GM12873 (cell line): Measurements from ENCODE around the gene YY1.

Source experiments
- CTCF ChIP-seq: IDR thresholded peaks from 2 replicates; pipeline ENCODE4 v1.5.1; 2012; ENCODE audit warnings: low read depth, mild to moderate bottlenecking, moderate library complexity, low read length, control low read depth; ENCODE audit not compliant: insufficient read depth; ENCODE audit errors: missing control alignments

Gene YY1

DNA sequence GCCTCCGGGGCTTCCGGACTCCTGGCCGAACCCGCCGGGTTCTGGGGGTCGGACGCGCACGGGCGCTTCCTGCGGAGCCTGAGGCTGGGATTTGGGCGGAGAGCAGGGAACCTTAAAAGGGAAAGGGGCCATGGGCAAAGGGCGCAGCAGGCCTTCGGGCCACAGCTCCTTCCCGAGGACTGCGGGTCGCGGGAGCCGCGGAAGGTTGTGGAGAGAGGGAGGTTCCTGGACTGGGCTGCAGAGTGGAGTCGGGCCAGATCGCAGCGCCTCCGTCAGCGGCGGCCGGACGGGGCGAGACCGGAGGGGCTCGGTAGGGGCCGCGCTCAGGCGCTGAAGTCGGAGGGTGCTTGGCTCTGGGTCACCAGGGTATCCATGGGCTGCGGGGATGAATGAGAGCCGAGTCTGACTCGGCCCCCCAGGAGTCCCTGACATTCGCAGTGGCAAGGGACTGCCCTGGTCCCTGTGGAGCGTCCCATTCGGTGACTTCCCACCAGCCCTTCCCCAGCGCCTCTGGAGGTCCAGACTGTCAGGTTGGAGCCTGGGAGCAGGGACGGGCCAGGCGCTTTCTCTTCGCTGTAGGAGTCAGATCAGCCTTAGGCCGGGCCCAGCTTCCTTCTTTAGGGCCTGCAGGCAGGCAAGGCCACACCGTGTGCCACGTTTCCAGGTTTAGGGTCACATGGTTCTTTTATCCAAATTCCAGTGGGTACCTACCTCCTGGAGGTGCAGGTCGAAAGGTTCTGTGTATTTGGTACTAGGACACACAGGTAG is 68.2 kb downstream of the YY1 start:
- TF ChIP-seq CTCF: no peak

DNA sequence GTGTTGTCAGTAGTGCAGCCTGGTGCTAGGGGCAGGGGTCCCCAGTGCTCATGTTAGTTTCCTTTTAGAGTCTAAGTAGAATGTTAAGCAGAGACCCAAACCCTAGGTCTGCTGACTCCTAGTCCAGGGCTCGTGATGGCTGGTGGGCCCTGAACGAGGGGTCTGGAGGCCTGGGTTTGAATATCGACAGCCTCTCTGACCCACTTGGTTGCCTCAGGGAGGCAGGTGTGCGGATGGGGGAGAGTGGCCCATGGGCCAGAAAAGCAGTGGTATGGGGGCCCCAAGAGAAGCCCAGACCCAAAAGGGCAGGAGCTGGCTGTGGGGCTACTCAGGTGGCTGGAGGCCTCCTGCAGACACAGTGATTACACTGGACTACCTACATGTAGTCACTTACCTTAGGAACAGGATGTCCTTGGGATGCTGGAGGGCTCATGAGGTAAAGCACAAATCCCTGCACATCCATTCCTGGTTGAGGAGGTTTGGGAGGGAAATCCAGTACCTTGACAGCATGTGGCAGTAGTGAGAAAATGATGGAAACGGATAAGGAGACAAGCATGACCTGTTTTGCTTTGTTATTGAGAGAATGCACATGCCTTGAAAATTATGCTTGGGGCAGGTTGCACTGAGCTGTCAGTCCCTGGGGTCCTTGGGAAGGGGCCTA is 69.0 kb downstream of the YY1 start:
- TF ChIP-seq CTCF: no peak

DNA sequence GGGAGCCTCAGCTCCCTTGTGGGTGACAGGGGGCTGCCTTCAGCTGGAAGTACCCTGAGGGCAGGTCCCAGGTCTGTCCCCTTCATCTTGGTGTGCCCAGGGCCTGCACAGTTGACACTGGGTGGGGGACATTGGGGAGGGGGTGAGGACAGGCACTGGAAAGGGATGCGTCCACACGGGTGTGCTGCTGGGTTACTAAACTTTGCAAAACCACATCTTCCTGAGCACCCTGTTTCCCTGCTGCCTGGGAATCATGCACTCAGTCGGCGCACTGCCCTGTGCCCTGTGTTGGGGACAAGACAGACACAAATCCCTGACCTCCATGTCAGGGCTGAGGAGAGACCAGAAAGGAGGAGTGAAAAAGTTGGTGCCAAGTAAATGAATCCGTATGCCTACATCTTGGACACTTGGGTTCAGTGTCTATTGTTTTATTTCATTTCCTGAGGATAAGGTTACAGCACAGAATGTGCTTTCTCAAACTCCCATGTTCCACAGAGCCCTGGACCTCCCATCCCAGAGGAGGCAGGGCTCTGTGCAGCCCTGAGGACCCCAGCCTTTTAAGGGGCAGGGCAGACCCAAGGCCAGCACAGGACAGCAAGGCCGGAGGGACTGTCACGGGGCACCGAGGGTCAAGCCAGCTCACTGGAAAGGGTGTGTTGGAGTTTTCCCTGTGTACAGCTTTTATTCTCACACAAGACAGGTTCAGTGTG is 70.2 kb downstream of the YY1 start:
- TF ChIP-seq CTCF: no peak

DNA sequence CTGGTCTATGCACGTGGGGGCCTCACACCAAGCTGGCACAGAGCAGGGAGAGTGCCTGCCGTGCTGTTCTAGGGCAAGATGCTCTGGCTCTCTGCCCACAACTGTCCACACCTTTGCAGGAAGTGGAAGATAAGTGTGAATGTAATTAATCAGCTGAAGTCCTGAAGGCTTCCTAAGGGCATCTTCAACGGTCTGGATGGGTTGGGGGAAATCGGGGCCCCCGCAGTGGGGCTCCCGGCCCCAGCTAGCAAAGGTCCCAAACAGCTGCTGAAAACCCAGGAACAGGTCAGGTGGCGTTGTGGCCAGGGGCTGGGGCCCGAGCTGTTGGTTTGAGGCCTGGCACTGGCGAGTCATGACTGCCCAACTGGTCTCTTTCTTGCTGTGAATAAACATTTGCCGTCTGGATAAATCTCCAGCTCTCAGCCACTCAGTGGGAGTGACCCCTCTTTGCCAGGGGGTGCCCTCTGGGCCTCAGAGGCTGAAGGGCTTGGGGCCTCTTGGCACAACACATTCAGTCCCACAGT is 74.0 kb downstream of the YY1 start:
- no peak for TF ChIP-seq CTCF

DNA sequence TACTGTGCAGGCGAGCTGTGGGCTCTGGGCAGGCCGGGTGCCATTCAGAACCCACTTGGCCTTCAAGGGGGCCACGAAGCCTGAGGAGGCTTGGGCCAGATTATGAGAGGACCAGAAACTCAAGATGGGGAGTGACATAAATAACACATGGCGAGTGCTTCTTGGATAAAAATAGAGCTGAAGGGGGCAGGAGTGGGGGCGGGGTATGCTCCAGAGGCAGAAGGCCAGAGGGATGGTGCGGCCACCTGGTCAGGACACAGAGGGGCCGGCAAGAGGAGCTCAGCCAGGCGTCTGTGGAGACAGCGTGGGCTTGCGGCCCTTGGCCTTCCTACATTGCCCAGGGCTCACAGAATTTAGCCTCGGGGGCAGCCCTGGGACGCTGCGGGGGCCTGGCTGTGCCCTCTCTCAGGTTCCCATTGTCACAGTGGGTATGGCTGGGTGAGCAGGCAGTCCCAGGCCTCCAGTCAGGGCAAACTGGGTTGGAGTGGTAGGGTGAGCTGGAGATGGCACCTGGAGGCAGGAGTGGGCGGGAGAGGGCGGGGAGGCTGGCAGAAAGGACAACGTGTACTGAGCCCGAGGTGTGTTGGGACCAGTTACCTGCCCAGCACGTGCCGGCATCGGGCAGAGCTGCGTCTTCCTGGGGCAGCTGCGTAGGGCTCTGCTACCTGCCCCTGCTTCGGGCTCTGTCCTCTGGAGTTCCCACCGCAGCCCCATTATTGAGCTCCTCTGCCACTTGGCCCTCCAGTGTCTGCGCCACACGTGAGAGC is 74.7 kb downstream of the YY1 start:
- TF ChIP-seq CTCF: no peak

- no peak for TF ChIP-seq CTCF
Observed at GRCh38 chr14:100314724-100315123, 75.8 kb downstream of the YY1 start.
